Body of pancreas (tissue), 4 donors: ENCODE measurements around the gene KRT12. TPM values are rescaled to one million over a fixed set of nuclear protein-coding genes. Genes with fewer than 3 reads are reported as not detected.

Experiments used
- ATAC-seq: fragments of 150-250 bp; one replicate; pipeline ENCODE4 v1.9.1; 2016
- DNase-seq, 4 donors: peaks; one replicate each; pipeline ENCODE4 v3.0.0-alpha.2; 2019
- H3K27ac ChIP-seq, 4 donors: fragments of 200-600 bp; sonication (generic); 1 replicate in 3 of 4; 2 replicates in 1 of 4; pipeline versions ENCODE4 v1.5.1 to v1.6.1; 2016 to 2019; ENCODE audit warnings: mild to moderate bottlenecking in 1 of 4, mixed read lengths in 1 of 4, moderate library complexity in 1 of 4
- H3K27me3 ChIP-seq, 2 donors: fragments of 200-600 bp; sonication (generic); one replicate each; pipeline ENCODE4 v1.6.0; 2016; ENCODE audit warnings: mild to moderate bottlenecking in 1 of 2
- H3K36me3 ChIP-seq, 2 donors: fragments of 200-600 bp; sonication (generic); replicated peaks in 1 of 2; 2 replicates each; pipeline ENCODE4 v1.5.1; 2016; ENCODE audit warnings: low read depth in 2 of 2; ENCODE audit not compliant: insufficient read depth in 1 of 2
- H3K4me1 ChIP-seq: fragments of 200-600 bp; sonication (generic); one replicate; pipeline ENCODE4 v1.6.0; 2016
- H3K4me3 ChIP-seq, 2 donors: fragments of 200-600 bp; sonication (generic); 1 replicate in 1 of 2; 2 replicates in 1 of 2; pipeline ENCODE4 v1.5.1; 2016 to 2019
- H3K9me3 ChIP-seq, 3 donors: fragments of 200-600 bp; sonication (generic); 1 replicate in 2 of 3; 2 replicates in 1 of 3; pipeline ENCODE4 v1.5.1; 2016
- POLR2A ChIP-seq, 3 donors: fragments of 450-650 bp; IDR thresholded peaks; one replicate each; pipeline ENCODE4 v1.6.1; 2016; ENCODE audit warnings: antibody characterized with exemption in 3 of 3, mild to moderate bottlenecking in 2 of 3
- WGBS, 2 donors: methylation state at CpG; one replicate each; pipeline ENCODE4 v1.1.5; 2017; 5-methylcytosine and 5-hydroxymethylcytosine counted together
- intact Hi-C: fragments of 100-400 bp; cut with DNase I; formaldehyde crosslinking; loops from one replicate; pipeline ENCODE4 v1.15.1; 2023
- total RNA-seq, 2 donors: library from RNA; depleted of rRNA; stranded (reverse); fragments of >200 nt; gene quantifications; one replicate each; pipeline ENCODE4 v1.1.0, GENCODE V29; 2016
- TF ChIP-seq, protein P1 (sequence below), 7 experiments: fragments of 450-650 bp in 4 of 7; fragments of 200-600 bp in 3 of 7; sonication (generic) in 3 of 7; IDR thresholded peaks; one replicate each; pipeline ENCODE4 v1.5.1; 2016 to 2019; ENCODE audit warnings: antibody characterized with exemption in 7 of 7

The KRT12 gene
- total RNA-seq, 2 donors from 2014 or later, result not detected

DNA sequence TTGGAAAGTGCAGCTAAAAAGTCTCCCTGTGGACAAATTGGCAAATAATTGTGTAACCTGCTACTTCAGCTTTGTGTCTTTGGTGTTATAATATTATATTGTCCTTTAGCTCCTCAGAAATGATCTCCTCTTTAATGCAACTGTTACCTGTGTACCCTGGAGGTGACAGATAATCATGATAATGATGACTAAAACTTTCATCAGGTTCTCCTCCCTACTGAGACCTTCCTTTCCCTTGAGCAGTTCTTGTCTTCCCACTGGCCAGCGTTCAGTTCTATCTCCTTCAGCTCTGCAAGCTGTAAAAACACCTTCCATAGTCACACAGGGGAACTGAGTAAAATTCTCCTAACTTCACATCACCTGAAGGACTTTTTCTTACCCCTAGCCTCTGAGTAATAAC is 14.7 kb downstream of the KRT12 start:
- Histone ChIP-seq H3K9me3 (no peaks in the 10 kb centered on the region), H3K36me3 (no peaks in the 10 kb centered on the region), H3K4me1 (peaks cover 5% of the 10 kb centered on the region), H3K4me3 (no peak overlapping the region), H3K27me3 (no peaks in the 10 kb centered on the region), H3K27ac (no peak overlapping the region)
- DNase-seq, result no peak
- 59 to 65% methylated on average over 1 of the region's 1 CpG for WGBS, 2 donors
- no peak for TF ChIP-seq POLR2A (IDR thresholded peaks at IDR 0.05)
- TF ChIP-seq, protein P1, sequence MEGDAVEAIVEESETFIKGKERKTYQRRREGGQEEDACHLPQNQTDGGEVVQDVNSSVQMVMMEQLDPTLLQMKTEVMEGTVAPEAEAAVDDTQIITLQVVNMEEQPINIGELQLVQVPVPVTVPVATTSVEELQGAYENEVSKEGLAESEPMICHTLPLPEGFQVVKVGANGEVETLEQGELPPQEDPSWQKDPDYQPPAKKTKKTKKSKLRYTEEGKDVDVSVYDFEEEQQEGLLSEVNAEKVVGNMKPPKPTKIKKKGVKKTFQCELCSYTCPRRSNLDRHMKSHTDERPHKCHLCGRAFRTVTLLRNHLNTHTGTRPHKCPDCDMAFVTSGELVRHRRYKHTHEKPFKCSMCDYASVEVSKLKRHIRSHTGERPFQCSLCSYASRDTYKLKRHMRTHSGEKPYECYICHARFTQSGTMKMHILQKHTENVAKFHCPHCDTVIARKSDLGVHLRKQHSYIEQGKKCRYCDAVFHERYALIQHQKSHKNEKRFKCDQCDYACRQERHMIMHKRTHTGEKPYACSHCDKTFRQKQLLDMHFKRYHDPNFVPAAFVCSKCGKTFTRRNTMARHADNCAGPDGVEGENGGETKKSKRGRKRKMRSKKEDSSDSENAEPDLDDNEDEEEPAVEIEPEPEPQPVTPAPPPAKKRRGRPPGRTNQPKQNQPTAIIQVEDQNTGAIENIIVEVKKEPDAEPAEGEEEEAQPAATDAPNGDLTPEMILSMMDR (IDR thresholded peaks at IDR 0.05), result no peak
- no peak for ATAC-seq
- intact Hi-C loops, result no loop called here

DNA sequence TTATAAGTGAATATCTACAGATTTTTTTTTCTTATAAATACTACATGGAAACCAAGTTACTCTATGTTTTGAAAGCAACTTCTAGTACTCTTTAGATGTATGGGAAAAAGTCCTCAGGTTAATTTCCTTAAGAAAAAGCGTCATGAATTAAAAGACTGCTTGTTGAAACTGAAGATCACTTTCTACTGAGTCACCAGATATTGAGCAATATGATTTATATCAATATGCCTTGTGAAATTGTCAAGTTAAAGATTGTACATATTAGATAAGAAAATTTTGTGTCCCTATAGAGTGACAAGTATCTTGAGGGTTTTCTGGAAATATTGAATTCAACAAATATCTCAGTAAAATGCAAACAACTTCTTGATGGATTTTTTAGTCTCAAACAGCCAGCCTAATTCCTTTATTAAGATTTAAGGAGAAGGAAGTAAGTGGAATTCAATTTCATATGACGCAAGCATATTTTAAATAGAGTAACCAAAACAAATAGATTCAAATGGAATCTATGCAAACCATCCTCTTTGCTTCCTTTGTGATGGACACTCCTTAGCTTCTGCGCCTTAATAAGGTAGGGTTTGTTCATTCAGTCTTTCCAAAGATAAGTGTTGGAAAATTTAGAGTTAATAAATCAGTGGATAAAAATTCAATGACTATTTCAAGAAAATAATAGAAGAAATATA is 16.6 kb downstream of the KRT12 start:
- intact Hi-C loops, result no loop called here
- no peak overlapping the region for H3K4me3 ChIP-seq
- DNase-seq (no peak), ATAC-seq (no peak)
- 78 to 83% methylated on average over 3 of the region's 3 CpGs for WGBS, 2 donors
- no peaks in the 10 kb centered on the region for H3K27me3 ChIP-seq
- no peak overlapping the region for H3K27ac ChIP-seq
- peaks cover 5% of the 10 kb centered on the region for H3K4me1 ChIP-seq
- H3K36me3 ChIP-seq, result no peaks in the 10 kb centered on the region
- TF ChIP-seq, protein P1 (IDR thresholded peaks at IDR 0.05), result no peak
- TF ChIP-seq POLR2A (IDR thresholded peaks at IDR 0.05), result no peak
- H3K9me3 ChIP-seq, result no peaks in the 10 kb centered on the region

DNA sequence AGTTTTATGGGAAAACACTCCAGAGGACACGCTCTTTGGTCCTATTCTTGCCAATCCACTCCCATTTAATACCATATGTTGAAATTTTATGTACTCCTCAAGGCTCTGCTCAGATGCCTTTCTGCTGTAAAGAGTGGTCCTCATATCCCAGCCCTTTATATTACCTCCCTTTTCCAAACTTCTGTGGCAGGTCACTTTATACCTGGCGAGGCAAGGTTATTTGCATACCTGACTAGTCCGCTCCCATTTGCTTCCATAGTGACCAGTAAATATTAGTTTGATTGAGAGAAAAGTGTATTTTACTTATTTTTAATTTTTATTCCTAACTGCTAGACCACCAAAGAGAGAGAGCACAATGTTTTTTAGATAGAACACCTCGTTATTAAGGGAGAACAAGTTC is 17.3 kb downstream of the KRT12 start:
- intact Hi-C loops, result no loop called here
- ATAC-seq, result no peak
- DNase-seq, result no peak
- 75 to 80% methylated on average over 4 of the region's 4 CpGs for WGBS, 2 donors
- Histone ChIP-seq H3K27ac (no peak overlapping the region), H3K27me3 (no peaks in the 10 kb centered on the region), H3K36me3 (no peaks in the 10 kb centered on the region), H3K9me3 (no peaks in the 10 kb centered on the region), H3K4me1 (peaks cover 5% of the 10 kb centered on the region), H3K4me3 (no peak overlapping the region)
- no peak for TF ChIP-seq POLR2A (IDR thresholded peaks at IDR 0.05)
- TF ChIP-seq, protein P1 (IDR thresholded peaks at IDR 0.05), result no peak

DNA sequence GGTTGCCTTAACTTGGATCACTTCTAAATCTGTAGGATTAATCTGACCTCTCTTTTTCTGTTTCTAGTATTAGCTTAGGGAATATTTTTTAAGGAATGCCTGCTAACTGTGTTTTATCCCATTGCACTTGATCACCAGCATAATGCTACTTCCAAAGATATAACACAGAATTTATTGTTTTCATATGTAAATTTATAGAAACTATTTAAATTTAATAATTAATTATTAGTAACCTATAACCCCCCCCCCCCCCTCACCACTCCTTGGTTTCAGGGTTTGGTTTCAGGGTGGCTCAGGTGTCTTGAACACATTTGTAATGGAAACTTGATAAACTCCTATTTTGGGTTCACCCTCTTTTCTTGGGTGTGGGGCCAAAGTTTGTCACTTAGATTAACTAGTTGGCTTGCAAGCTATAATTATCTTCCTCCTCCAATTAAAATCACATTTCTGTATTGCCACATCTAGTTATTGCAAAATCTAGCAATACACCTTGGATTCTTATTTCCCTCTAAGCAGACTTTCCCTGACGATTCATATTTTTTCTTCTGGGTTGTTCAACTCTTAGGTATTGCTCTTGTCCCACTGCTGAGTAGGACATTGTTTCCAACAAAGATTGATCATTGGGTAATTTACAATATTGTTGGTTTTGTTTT is 18.3 kb downstream of the KRT12 start:
- no peaks in the 10 kb centered on the region for H3K36me3 ChIP-seq
- no peaks in the 10 kb centered on the region for H3K4me1 ChIP-seq
- intact Hi-C loops, result no loop called here
- no peak for TF ChIP-seq POLR2A (IDR thresholded peaks at IDR 0.05)
- TF ChIP-seq, protein P1 (IDR thresholded peaks at IDR 0.05), result no peak
- no peaks in the 10 kb centered on the region for H3K9me3 ChIP-seq
- no peak overlapping the region for H3K4me3 ChIP-seq
- no peak overlapping the region for H3K27ac ChIP-seq
- 37 to 53% methylated on average over 1 of the region's 1 CpG for WGBS, 2 donors
- H3K27me3 ChIP-seq, result no peaks in the 10 kb centered on the region
- ATAC-seq, result no peak
- DNase-seq, result no peak
